Superior temporal gyrus (tissue), 1 donor: ENCODE data around the gene SHKBP1.
"Not testable (repeated sequence)": the region's sequence is repeated elsewhere in the genome, so short reads cannot be mapped to it uniquely, and the experiment has no call there.

Source experiments
- DNase-seq: peaks from one replicate; pipeline ENCODE4 v3.0.0-alpha.2; 2016; ENCODE audit errors: extremely low spot score

SHKBP1 gene

GRCh38 chr19:40585241-40585981 lies 8.7 kb downstream of the SHKBP1 start:
- no peak for DNase-seq

- DNase-seq = no peak
Observed at GRCh38 chr19:40585982-40586422, 9.3 kb downstream of the SHKBP1 start.

GRCh38 chr19:40586611-40587010 lies 9.9 kb downstream of the SHKBP1 start:
- DNase-seq = no peak

- no peak for DNase-seq
Observed at GRCh38 chr19:40588110-40588854, 11.6 kb downstream of the SHKBP1 start.

GRCh38 chr19:40588926-40589569 lies 12.4 kb downstream of the SHKBP1 start:
- no peak for DNase-seq

- DNase-seq = no peak
Observed at GRCh38 chr19:40589591-40590429, 13.1 kb downstream of the SHKBP1 start.

- no peak for DNase-seq
Observed at GRCh38 chr19:40590464-40591265, 14.0 kb downstream of the SHKBP1 start.

GRCh38 chr19:40591724-40592123 lies 15.1 kb downstream of the SHKBP1 start:
- DNase-seq = not testable (repeated sequence)

GRCh38 chr19:40592170-40592569 lies 15.5 kb downstream of the SHKBP1 start:
- DNase-seq = peak; percentile 75

- DNase-seq = no peak
Observed at GRCh38 chr19:40594255-40594654, 17.6 kb downstream of the SHKBP1 start.

- no peak for DNase-seq
Observed at GRCh38 chr19:40594657-40595091, 18.0 kb downstream of the SHKBP1 start.

- DNase-seq = no peak
Observed at GRCh38 chr19:40596608-40597328, 20.1 kb downstream of the SHKBP1 start.

GRCh38 chr19:40597329-40597838 lies 20.7 kb downstream of the SHKBP1 start:
- no peak for DNase-seq

- DNase-seq = peak; percentile 93
Observed at GRCh38 chr19:40598121-40598917, 21.6 kb downstream of the SHKBP1 start.

- DNase-seq = no peak
Observed at GRCh38 chr19:40598918-40599307, 22.2 kb downstream of the SHKBP1 start.

- no peak for DNase-seq
Observed at GRCh38 chr19:40599331-40599901, 22.7 kb downstream of the SHKBP1 start.

GRCh38 chr19:40599902-40600569 lies 23.4 kb downstream of the SHKBP1 start:
- no peak for DNase-seq

GRCh38 chr19:40600570-40601133 lies 24.0 kb downstream of the SHKBP1 start:
- no peak for DNase-seq
